Measurements from ENCODE around the gene ACLY.

The ACLY gene

DNA sequence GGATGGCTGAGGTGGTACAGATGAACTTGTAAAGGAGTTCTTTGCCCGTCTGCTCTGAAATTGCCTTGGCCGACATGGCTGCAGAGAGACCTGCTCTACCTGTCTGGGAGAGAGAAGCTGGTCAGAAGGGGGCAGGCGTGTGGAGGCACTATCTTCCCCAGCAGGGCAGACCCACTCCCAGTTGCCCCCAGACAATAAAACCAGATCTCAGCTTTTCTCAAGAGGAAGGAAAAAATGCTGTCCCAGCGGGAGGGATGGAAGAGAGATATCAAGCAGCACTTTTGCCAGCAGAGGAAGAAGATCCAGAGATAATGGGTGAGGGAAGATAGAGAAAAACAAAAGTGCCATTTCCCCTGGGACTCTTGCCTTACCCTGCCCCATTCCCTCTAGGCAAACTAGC is 5.0 kb downstream of the ACLY start:
- in situ Hi-C loops (cut with HindIII; ENCODE audit: low sequenced_read_pairs), result no loop called here

DNA sequence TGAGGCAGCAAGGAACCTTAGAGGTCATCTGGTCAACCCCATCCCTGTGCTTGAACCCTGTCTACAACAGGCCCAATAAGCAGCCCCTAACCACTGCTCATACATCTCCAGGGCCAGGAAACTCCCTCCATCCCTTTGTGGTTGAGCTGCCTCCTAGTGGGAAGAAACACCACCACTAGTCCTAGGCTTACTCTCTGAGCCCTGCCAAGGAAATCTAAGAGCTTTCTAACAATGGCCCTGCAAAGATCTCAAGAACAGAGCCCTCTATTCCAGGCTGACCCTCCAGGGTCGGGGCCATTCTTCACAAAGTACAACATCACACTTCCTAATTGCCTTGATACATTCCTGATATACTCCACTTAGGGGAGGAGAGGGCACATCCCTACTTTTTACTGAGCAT is 5.8 kb downstream of the ACLY start:
- in situ Hi-C loops (cut with HindIII; ENCODE audit: low sequenced_read_pairs), result no loop called here

- in situ Hi-C loops (cut with HindIII; ENCODE audit: low sequenced_read_pairs), result no loop called here
Measured at GRCh38 chr17:41910701-41911391, 7.9 kb downstream of the ACLY start.

DNA sequence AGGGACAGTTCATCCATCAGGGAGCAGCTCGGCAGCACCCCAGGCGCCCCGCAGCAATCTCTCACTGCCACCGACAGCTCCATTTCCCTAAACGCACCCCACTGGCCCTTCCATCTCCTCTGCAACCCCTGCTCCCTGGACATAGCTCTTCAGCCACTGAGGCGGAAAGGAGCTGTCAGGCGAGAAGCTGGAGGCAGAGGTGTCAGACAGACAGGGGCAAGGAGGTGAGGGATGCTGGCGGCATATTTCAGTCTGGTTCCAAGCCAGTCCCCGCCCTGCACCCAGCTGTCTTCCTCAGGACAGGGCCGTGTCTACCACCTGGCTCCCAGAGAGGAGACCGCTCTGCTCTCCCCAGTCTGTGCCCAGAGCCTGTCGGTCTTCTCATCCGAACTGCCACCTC is 9.7 kb downstream of the ACLY start:
- in situ Hi-C loops (cut with HindIII; ENCODE audit: low sequenced_read_pairs), result no loop called here

DNA sequence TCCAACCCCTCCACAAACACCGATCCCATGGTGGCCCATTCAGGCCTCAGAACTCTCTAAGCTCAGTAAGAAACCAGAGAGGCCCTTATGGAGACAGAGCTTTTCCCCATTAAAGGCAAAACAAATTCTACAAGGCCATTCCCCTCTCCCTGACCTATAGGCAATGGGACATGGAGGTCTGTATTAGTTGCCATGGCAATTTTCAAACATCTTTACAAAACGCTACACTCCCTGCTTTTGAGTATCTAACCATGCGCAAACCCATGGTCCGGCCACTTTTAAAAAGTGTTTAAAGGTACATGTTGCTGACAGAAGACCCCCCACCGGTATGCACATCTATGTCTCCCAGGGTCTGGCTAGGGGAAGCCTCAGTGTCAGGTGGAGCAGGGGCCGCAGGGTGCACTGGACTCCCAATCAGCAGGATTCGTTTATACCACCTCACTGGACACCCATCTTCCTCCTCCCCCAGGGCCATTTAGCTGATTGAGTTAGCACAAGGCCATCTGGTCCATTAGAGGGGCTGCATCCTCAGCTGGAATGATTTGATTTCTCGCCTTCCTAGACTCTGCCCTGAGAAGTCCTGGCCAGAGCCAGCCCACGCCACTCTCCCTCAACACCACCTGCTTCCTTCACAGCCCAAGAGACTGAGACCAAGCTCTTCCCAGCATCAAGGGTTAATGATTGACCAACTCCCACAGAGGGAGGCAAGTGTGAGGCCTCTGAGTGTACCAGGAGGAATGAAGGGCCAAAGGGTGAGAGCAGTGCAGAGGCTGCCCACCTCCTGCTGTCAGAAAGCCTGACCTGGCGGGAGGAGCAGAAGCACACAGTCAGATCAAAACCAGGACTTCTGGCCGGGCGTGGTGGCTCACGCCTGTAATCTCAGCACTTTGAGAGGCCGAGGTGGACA is 10.9 kb downstream of the ACLY start:
- in situ Hi-C loops (cut with HindIII; ENCODE audit: low sequenced_read_pairs), result no loop called here

- in situ Hi-C loops (cut with HindIII; ENCODE audit: low sequenced_read_pairs), result no loop called here
Measured at GRCh38 chr17:41907185-41907556, 11.6 kb downstream of the ACLY start.

DNA sequence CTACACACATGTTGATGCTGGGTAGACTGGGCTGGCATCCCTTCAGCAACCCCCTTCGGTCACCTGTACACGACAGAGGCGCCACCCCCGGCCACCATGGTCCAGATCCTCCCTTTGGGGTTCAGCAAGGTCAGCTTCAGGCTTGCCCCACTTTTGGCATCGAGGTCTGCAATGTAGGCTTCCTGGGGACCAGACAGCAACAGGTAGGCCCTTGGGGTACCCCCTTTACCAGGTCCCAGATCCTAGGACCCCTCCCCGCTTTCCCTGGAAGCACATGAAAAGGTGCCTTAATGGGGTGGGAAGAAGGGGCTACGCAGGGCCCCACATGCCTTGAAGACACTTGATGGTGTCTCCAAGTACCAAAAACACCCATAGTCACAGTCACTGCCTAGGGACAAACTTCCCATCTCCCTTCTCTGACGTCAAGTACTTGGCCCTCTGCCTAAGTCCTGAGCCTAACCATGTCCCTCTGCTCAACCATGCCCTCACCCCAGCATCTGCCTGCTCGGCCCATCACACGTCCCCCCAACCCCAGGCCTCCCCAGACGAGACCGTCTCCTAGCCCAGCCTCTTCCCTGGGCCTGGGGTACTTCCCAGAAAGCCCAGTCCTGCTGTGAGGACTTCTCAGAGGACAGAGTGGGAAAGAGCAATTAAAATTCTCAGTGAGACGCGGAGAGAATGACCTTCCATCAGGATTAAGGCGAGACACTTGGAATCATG is 12.1 kb downstream of the ACLY start:
- in situ Hi-C loops (cut with HindIII; ENCODE audit: low sequenced_read_pairs), result no loop called here

DNA sequence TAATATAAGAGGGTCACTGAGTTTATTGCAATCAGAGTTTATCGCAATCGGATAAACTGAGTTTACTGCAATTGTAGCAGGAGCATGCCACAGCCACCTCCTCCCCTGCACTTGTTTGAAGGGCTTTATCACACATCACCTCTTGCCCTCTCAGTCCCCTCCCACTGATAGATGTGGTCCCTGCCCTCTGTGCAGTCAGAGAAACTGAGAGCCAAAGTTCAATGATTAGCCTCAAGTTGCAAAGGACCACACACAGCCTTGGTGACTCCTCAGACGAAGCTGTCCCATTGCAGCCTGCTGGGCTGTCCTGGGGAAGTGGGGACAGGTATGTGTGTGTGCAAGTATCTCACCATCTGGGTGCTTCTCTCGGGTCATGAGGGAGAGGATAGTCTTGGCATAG is 13.6 kb downstream of the ACLY start:
- in situ Hi-C loops (cut with HindIII; ENCODE audit: low sequenced_read_pairs), result no loop called here

DNA sequence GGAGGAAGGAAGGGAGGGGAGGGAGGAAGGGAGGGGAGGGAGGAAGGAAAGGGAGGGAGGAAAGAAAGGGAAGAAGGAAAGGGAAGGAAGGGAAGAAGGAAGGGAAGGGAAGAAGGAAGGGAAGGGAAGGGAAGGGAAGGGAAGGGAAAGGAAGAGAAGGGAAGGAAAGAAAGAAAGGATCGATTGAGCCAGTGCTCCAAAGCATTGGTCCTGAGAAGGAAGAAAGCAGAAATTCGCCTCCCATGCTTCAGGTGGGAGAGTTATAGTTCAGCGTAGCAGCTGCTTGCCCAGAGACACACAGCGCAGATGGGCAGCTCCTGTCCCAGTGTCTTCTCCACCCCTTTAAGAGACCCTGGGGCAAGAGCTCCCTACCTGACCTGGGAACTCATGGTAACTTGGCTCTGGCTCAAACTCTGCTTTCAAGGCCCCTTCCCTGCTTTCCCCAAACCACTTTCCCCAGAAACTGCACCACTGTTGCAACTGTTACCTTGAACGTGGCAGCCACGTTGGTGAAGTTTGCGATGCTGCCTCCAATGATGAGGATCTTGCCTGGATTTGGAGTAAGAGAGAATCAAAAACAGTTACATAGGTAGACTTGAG is 14.4 kb downstream of the ACLY start:
- in situ Hi-C loops (cut with HindIII; ENCODE audit: low sequenced_read_pairs), result no loop called here

- in situ Hi-C loops (cut with HindIII; ENCODE audit: low sequenced_read_pairs), result no loop called here
Measured at GRCh38 chr17:41901646-41902045, 17.1 kb downstream of the ACLY start.

DNA sequence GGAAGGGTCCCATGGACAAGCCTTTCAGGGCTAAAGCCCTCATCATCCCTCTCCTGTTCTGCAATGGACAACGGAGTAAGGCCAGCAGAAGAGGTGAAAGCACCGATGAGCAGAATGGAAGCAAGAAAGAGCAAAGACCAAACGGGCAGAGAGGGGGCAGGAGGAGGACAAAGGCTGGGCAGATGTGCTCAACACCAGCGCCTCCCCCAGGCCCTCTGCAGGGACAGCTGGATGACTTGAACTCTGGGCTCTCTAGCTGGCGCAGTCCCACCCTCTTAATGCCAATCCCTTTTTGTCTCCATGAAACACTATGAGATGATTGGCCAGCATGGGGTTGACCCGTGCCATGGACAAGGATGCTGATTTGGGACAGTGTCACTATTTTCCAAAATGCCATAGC is 22.0 kb downstream of the ACLY start:
- in situ Hi-C loops (cut with HindIII; ENCODE audit: low sequenced_read_pairs), result no loop called here

GRCh38 chr17:41895617-41896016 is 23.1 kb downstream of the ACLY start:
- in situ Hi-C loops (cut with HindIII; ENCODE audit: low sequenced_read_pairs), result no loop called here

GRCh38 chr17:41894791-41895331 is 23.9 kb downstream of the ACLY start:
- in situ Hi-C loops (cut with HindIII; ENCODE audit: low sequenced_read_pairs), result no loop called here

GRCh38 chr17:41893384-41893783 is 25.4 kb downstream of the ACLY start:
- in situ Hi-C loops (cut with HindIII; ENCODE audit: low sequenced_read_pairs), result no loop called here

- in situ Hi-C loops (cut with HindIII; ENCODE audit: low sequenced_read_pairs), result no loop called here
Measured at GRCh38 chr17:41892021-41892376, 26.8 kb downstream of the ACLY start.

DNA sequence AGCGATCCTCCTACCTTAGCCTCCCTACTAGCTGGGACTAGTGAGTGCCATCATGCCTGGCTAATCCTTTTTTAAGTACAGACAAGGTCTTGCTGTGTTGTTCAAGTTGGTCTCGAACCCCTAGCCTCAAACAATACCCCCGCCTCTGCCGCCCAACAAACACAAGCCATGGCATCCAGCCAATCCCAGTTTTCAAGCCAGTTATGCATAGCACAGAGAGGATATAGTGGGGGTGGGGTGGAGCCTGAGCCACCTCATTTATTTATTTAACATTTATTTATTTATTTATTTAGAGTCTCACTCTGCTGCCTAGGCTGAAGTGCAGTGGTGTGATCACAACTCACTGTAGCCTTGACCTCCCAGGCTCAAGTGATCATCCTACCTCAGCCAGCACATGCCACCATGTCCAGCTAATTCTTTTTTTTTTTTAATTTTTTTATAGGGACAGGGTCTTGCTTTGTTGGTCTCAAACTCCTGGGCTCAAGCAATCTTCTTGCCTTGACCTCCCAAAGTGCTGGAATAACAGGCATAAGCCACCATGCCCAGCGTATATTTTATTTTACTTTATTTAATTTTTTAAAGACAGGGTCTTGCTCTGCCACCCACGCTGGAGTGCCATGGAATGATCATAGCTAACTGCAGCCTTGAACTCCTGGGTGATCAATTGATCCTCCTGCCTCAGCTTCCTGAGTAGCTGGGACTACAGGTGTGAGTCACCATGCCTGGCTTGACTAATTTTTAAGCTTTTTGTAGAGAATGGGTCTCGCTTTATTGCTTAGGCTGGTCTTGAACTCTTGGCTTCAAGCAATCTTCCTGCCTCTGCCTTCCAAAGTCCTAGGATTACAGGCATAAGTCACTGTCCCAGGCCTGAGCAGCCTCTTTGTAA is 27.4 kb downstream of the ACLY start:
- in situ Hi-C loops (cut with HindIII; ENCODE audit: low sequenced_read_pairs), result no loop called here

GRCh38 chr17:41888332-41888965 is 30.3 kb downstream of the ACLY start:
- in situ Hi-C loops (cut with HindIII; ENCODE audit: low sequenced_read_pairs), result no loop called here

- in situ Hi-C loops (cut with HindIII; ENCODE audit: low sequenced_read_pairs), result no loop called here
Measured at GRCh38 chr17:41885733-41886132, 33.0 kb downstream of the ACLY start.

DNA sequence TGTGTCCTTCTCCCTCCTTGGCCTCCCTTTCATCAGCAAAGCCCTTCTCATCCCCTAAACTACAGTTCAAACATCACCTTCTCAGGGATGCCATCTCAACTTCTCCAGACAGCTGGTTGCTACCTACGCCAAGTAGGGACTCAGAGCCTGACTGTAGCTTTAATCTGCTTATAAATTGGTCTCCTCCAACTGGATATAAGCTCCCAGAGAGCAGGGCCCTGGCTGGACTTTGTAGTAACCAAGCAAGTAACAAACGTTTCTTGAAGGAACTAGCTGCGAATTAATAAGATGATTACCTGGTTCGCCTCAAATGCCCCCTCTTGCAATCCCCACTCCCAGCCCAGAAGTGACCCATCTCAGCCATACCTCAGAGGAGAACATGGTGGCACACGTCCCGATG is 36.0 kb downstream of the ACLY start:
- in situ Hi-C loops (cut with HindIII; ENCODE audit: low sequenced_read_pairs), result no loop called here

DNA sequence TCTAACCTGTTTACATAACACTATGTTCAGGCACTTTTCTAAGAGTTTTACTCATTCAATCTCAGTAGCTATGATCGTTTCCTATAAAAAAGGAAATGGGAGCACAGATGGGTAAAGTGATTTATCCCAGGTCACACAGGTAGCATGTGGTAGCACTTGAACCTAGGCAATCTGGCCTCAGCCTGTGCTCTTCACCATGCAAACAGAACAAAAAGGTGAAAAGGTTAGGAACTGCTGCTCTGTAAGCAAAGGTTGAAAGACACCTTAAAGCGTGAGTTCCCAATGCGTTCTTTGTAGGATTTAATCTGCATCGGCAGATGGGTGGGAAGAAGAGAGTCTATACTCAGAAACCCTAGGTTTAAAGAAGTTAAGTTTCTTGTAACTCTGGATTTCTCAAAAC is 38.6 kb downstream of the ACLY start:
- in situ Hi-C loops (cut with HindIII; ENCODE audit: low sequenced_read_pairs), result no loop called here
